Stimulated activated CD4-positive, alpha-beta T cell treated with anti-CD3 and anti-CD28 coated beads, Interleukin-4, amount 100 ng/mL, for 4 hours (primary cell): ENCODE results near the gene AMER2.
A peak's percentile ranks its signal among the peaks of the same experiment; 100 is the strongest.

ENCODE experiments used
- DNase-seq, 2 experiments: peaks; one replicate each; pipeline ENCODE4 v3.0.0-alpha.2; 2020

AMER2 gene

GRCh38 chr13:25148402-25148771 lies 23.7 kb downstream of the AMER2 start:
- DNase-seq, result no peak

- DNase-seq, result no peak
Measured at GRCh38 chr13:25147638-25148401, 24.3 kb downstream of the AMER2 start.

GRCh38 chr13:25143706-25144105 lies 28.4 kb downstream of the AMER2 start:
- no peak for DNase-seq

GRCh38 chr13:25141042-25141441 lies 31.0 kb downstream of the AMER2 start:
- DNase-seq, result no peak

GRCh38 chr13:25137788-25138115 lies 34.3 kb downstream of the AMER2 start:
- no peak for DNase-seq

GRCh38 chr13:25136880-25137787 lies 35.0 kb downstream of the AMER2 start:
- no peak for DNase-seq

GRCh38 chr13:25135896-25136295 lies 36.2 kb downstream of the AMER2 start:
- DNase-seq, result no peak

- no peak for DNase-seq
Measured at GRCh38 chr13:25132751-25133390, 39.2 kb downstream of the AMER2 start.

- DNase-seq, result no peak
Measured at GRCh38 chr13:25131881-25132420, 40.1 kb downstream of the AMER2 start.

GRCh38 chr13:25130944-25131343 lies 41.1 kb downstream of the AMER2 start:
- no peak for DNase-seq

- no peak for DNase-seq
Measured at GRCh38 chr13:25118378-25118905, 53.6 kb downstream of the AMER2 start.

- no peak for DNase-seq
Measured at GRCh38 chr13:25117312-25117711, 54.8 kb downstream of the AMER2 start.

GRCh38 chr13:25116044-25116443 lies 56.0 kb downstream of the AMER2 start:
- no peak for DNase-seq

- peak; percentile 36 to 38 for DNase-seq
Measured at GRCh38 chr13:25114220-25114619, 57.9 kb downstream of the AMER2 start.

GRCh38 chr13:25112695-25113255 lies 59.3 kb downstream of the AMER2 start:
- DNase-seq, result no peak
